Measurements from ENCODE around the gene CTDSPL. TPM values are rescaled to one million over a fixed set of nuclear protein-coding genes. Genes with fewer than 3 reads are reported as not detected.
A peak's percentile ranks its signal among the peaks of the same experiment; 100 is the strongest.

The CTDSPL gene
- total RNA-seq, 4 donors from 2014 or later, result 39.8 to 105 (median 56.2) TPM

- in situ Hi-C loops (cut with MboI; ENCODE audit: low pct_ligation_motif_present in 1 of 4, low pct_unique_long_range_greater_than_20kb in 1 of 4, low sequenced_read_pairs in 3 of 4), result no loop called here
- Histone ChIP-seq H3K27me3 (no peaks in the 10 kb centered on the region), H3K4me1 (peaks cover 27 to 62% (median 46%) of the 10 kb centered on the region in 4 donors), H3K36me3 (peaks cover 0 to 2% (median 0%) of the 10 kb centered on the region in 4 donors), H3K4me3 (no peak overlapping the region), H3K9me3 (no peaks in the 10 kb centered on the region), H3K27ac (peak overlapping the region; percentile 63 to 77 (median 72))
- TF ChIP-seq POLR2A (IDR thresholded peaks at IDR 0.05), result no peak
- 33 to 55% methylated on average over 2 of the region's 2 CpGs for WGBS, 2 donors (ENCODE audit: low coverage in 1 of 2)
- intact Hi-C loops (cut with DNase I; ENCODE audit: low total_unique reads), result no loop called here
- no peak for DNase-seq
Measured at GRCh38 chr3:37946531-37946889, 84.8 kb downstream of the CTDSPL start.

GRCh38 chr3:37949866-37950265 is 88.2 kb downstream of the CTDSPL start:
- intact Hi-C loops (cut with DNase I; ENCODE audit: low total_unique reads) (no loop called here), in situ Hi-C loops (cut with MboI; ENCODE audit: low pct_ligation_motif_present in 1 of 4, low pct_unique_long_range_greater_than_20kb in 1 of 4, low sequenced_read_pairs in 3 of 4) (no loop called here)
- H3K4me3 ChIP-seq, result no peak overlapping the region
- peaks cover 12 to 44% (median 21%) of the 10 kb centered on the region in 4 donors for H3K4me1 ChIP-seq
- H3K27ac ChIP-seq, result peak overlapping the region in 1 of 4 donors; percentile 1
- no peaks in the 10 kb centered on the region for H3K9me3 ChIP-seq
- TF ChIP-seq POLR2AphosphoS5 (IDR thresholded peaks at IDR 0.05), result no peak
- no peak for TF ChIP-seq EP300 (IDR thresholded peaks at IDR 0.05; ENCODE audit: low read depth)
- no peak for TF ChIP-seq POLR2A (IDR thresholded peaks at IDR 0.05)
- TF ChIP-seq CTCF (IDR thresholded peaks at IDR 0.05), result no peak
- DNase-seq, result no peak
- no peaks in the 10 kb centered on the region for H3K27me3 ChIP-seq
- H3K36me3 ChIP-seq, result peaks cover 0 to 2% (median 0%) of the 10 kb centered on the region in 4 donors
- 78% methylated on average over 6 of the region's 6 CpGs; no CpG with 5 or more reads in 1 of the 2 donors for WGBS, 2 donors (ENCODE audit: low coverage in 1 of 2)

GRCh38 chr3:37952564-37952963 is 90.9 kb downstream of the CTDSPL start:
- in situ Hi-C loops (cut with MboI; ENCODE audit: low pct_ligation_motif_present in 1 of 4, low pct_unique_long_range_greater_than_20kb in 1 of 4, low sequenced_read_pairs in 3 of 4), result no loop called here
- Histone ChIP-seq H3K4me3 (no peak overlapping the region), H3K36me3 (peaks cover 0 to 2% (median 0%) of the 10 kb centered on the region in 4 donors), H3K4me1 (peaks cover 19 to 45% (median 21%) of the 10 kb centered on the region in 4 donors), H3K27me3 (no peaks in the 10 kb centered on the region), H3K9me3 (no peaks in the 10 kb centered on the region), H3K27ac (no peak overlapping the region)
- intact Hi-C loops (cut with DNase I; ENCODE audit: low total_unique reads), result no loop called here
- TF ChIP-seq CTCF (IDR thresholded peaks at IDR 0.05) (no peak), EP300 (IDR thresholded peaks at IDR 0.05; ENCODE audit: low read depth) (no peak), POLR2AphosphoS5 (IDR thresholded peaks at IDR 0.05) (no peak), POLR2A (IDR thresholded peaks at IDR 0.05) (no peak)
- 93 to 96% methylated on average over 1 of the region's 1 CpG for WGBS, 2 donors (ENCODE audit: low coverage in 1 of 2)
- no peak for DNase-seq

- H3K4me1 ChIP-seq, result peaks cover 20 to 49% (median 21%) of the 10 kb centered on the region in 4 donors
- H3K27ac ChIP-seq, result peak overlapping the region in 2 of 4 donors; percentile 45 to 48
- no peaks in the 10 kb centered on the region for H3K9me3 ChIP-seq
- 95 to 100% methylated on average over 2 of the region's 2 CpGs for WGBS, 2 donors (ENCODE audit: low coverage in 1 of 2)
- H3K36me3 ChIP-seq, result peaks cover 0 to 2% (median 0%) of the 10 kb centered on the region in 4 donors
- DNase-seq, result no peak
- H3K4me3 ChIP-seq, result no peak overlapping the region
- TF ChIP-seq EP300 (IDR thresholded peaks at IDR 0.05; ENCODE audit: low read depth) (no peak), POLR2AphosphoS5 (IDR thresholded peaks at IDR 0.05) (no peak), CTCF (IDR thresholded peaks at IDR 0.05) (no peak), POLR2A (IDR thresholded peaks at IDR 0.05) (no peak)
- H3K27me3 ChIP-seq, result no peaks in the 10 kb centered on the region
- in situ Hi-C loops (cut with MboI; ENCODE audit: low pct_ligation_motif_present in 1 of 4, low pct_unique_long_range_greater_than_20kb in 1 of 4, low sequenced_read_pairs in 3 of 4), result no loop called here
- intact Hi-C loops (cut with DNase I; ENCODE audit: low total_unique reads), result no loop called here
Measured at GRCh38 chr3:37953226-37953625, 91.5 kb downstream of the CTDSPL start.
